ENCODE results near the gene CD63. TPM values are rescaled to one million over a fixed set of nuclear protein-coding genes. Genes with fewer than 3 reads are reported as not detected.

The CD63 gene
- total and polyA plus RNA-seq, 2 of the 13 experiments (the other 11 are each of a cell fraction or from before 2014, with no cell fraction given), result 234 to 277 TPM

DNA sequence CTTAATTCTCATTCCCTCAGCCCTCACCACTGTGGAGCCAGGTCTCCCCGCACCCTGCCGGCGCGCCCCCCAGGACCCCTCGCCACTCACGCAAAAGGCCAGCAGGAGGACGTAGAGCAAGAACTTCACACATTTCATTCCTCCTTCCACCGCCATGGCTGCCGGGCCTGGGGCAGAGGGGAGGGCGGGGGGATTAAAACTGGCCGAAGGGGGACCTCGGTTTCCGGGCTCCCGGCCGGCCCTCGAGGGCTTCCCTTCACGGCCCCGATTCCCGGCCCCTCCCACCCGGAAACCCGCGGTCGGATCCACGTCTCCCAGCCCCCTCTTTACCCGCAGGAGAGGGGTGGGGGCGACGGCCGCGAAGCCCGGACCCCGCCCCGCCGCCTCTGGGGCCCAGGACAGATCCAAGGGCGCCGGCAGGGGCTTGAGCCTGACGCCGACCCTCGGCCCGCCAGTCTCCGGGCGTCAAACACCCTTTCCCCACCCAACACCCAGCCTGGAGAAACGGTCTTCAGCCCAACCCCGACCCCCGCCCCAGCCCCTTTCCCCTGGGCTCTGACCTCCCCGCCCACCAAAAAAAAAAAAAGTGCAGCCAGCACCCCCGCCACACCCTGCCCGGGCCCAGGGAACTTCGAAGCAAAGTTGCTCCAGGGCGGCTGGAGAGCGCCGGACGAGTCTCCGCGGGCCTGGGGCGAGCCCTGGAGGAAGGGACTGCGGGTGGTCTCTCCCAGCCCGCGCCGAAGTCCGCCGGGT, 447 bp downstream of the CD63 start (continued):
- no peak for TF ChIP-seq ZKSCAN1 (IDR thresholded peaks at IDR 0.05; ENCODE audit: low read length)
- TF ChIP-seq ZBTB3 (CRISPR knock-in tag; IDR thresholded peaks at IDR 0.05; ENCODE audit: borderline replicate concordance, low read depth), result no peak
- TF ChIP-seq KDM3A (CRISPR knock-in tag; IDR thresholded peaks at IDR 0.05; ENCODE audit: low read depth), result 0 out of 2 replicates have a peak, but pooled peaks have one; percentile 18
- TF ChIP-seq, protein P1, sequence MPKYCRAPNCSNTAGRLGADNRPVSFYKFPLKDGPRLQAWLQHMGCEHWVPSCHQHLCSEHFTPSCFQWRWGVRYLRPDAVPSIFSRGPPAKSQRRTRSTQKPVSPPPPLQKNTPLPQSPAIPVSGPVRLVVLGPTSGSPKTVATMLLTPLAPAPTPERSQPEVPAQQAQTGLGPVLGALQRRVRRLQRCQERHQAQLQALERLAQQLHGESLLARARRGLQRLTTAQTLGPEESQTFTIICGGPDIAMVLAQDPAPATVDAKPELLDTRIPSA (CRISPR knock-in tag; IDR thresholded peaks at IDR 0.05; ENCODE audit: borderline replicate concordance), result 0 out of 2 replicates have a peak, but pooled peaks have one; percentile 10
- TF ChIP-seq ELF1 (CRISPR knock-in tag; IDR thresholded peaks at IDR 0.05), result peak; percentile 54; the same call in 1 of the 2 replicates
- no peak for TF ChIP-seq ZFP37 (CRISPR knock-in tag; IDR thresholded peaks at IDR 0.05; ENCODE audit: borderline replicate concordance)
- TF ChIP-seq HDAC1 (CRISPR knock-in tag; IDR thresholded peaks at IDR 0.05), result 0 out of 2 replicates have a peak, but pooled peaks have one; percentile 1
- TF ChIP-seq, protein P2, sequence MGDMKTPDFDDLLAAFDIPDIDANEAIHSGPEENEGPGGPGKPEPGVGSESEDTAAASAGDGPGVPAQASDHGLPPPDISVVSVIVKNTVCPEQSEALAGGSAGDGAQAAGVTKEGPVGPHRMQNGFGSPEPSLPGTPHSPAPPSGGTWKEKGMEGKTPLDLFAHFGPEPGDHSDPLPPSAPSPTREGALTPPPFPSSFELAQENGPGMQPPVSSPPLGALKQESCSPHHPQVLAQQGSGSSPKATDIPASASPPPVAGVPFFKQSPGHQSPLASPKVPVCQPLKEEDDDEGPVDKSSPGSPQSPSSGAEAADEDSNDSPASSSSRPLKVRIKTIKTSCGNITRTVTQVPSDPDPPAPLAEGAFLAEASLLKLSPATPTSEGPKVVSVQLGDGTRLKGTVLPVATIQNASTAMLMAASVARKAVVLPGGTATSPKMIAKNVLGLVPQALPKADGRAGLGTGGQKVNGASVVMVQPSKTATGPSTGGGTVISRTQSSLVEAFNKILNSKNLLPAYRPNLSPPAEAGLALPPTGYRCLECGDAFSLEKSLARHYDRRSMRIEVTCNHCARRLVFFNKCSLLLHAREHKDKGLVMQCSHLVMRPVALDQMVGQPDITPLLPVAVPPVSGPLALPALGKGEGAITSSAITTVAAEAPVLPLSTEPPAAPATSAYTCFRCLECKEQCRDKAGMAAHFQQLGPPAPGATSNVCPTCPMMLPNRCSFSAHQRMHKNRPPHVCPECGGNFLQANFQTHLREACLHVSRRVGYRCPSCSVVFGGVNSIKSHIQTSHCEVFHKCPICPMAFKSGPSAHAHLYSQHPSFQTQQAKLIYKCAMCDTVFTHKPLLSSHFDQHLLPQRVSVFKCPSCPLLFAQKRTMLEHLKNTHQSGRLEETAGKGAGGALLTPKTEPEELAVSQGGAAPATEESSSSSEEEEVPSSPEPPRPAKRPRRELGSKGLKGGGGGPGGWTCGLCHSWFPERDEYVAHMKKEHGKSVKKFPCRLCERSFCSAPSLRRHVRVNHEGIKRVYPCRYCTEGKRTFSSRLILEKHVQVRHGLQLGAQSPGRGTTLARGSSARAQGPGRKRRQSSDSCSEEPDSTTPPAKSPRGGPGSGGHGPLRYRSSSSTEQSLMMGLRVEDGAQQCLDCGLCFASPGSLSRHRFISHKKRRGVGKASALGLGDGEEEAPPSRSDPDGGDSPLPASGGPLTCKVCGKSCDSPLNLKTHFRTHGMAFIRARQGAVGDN (CRISPR knock-in tag; IDR thresholded peaks at IDR 0.05), result peak; percentile 57
- TF ChIP-seq REXO4 (CRISPR knock-in tag; IDR thresholded peaks at IDR 0.05; ENCODE audit: borderline replicate concordance), result no peak
- TF ChIP-seq TAF15 (IDR thresholded peaks at IDR 0.05; ENCODE audit: low read depth, low read length, poor library complexity, severe bottlenecking), result no peak
- no peak for TF ChIP-seq NFIB (CRISPR knock-in tag; IDR thresholded peaks at IDR 0.05; ENCODE audit: borderline replicate concordance)
- TF ChIP-seq, protein P3, sequence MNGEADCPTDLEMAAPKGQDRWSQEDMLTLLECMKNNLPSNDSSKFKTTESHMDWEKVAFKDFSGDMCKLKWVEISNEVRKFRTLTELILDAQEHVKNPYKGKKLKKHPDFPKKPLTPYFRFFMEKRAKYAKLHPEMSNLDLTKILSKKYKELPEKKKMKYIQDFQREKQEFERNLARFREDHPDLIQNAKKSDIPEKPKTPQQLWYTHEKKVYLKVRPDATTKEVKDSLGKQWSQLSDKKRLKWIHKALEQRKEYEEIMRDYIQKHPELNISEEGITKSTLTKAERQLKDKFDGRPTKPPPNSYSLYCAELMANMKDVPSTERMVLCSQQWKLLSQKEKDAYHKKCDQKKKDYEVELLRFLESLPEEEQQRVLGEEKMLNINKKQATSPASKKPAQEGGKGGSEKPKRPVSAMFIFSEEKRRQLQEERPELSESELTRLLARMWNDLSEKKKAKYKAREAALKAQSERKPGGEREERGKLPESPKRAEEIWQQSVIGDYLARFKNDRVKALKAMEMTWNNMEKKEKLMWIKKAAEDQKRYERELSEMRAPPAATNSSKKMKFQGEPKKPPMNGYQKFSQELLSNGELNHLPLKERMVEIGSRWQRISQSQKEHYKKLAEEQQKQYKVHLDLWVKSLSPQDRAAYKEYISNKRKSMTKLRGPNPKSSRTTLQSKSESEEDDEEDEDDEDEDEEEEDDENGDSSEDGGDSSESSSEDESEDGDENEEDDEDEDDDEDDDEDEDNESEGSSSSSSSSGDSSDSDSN (CRISPR knock-in tag; IDR thresholded peaks at IDR 0.05), result peak; percentile 6; the same call in 1 of the 2 replicates
- no peak for TF ChIP-seq ZNF292 (CRISPR knock-in tag; IDR thresholded peaks at IDR 0.05; ENCODE audit: borderline replicate concordance, low read depth)
- TF ChIP-seq GABPB1 (CRISPR knock-in tag; IDR thresholded peaks at IDR 0.05), result peak; percentile 67; the same call in 1 of the 2 replicates
- peak; percentile 26 for TF ChIP-seq HNRNPLL (IDR thresholded peaks at IDR 0.05; ENCODE audit: low read depth, low read length, poor library complexity, severe bottlenecking)
- TF ChIP-seq ZNF282 (IDR thresholded peaks at IDR 0.05; ENCODE audit: partially characterized antibody), result no peak
- no peak for TF ChIP-seq SALL2 (CRISPR knock-in tag; IDR thresholded peaks at IDR 0.05)
- no peak for TF ChIP-seq ZNF775 (CRISPR knock-in tag; IDR thresholded peaks at IDR 0.05; ENCODE audit: borderline replicate concordance)
- TF ChIP-seq, protein P4, sequence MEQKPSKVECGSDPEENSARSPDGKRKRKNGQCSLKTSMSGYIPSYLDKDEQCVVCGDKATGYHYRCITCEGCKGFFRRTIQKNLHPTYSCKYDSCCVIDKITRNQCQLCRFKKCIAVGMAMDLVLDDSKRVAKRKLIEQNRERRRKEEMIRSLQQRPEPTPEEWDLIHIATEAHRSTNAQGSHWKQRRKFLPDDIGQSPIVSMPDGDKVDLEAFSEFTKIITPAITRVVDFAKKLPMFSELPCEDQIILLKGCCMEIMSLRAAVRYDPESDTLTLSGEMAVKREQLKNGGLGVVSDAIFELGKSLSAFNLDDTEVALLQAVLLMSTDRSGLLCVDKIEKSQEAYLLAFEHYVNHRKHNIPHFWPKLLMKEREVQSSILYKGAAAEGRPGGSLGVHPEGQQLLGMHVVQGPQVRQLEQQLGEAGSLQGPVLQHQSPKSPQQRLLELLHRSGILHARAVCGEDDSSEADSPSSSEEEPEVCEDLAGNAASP (CRISPR knock-in tag; IDR thresholded peaks at IDR 0.05; ENCODE audit: borderline replicate concordance), result no peak
- no peak for TF ChIP-seq ARHGAP35 (CRISPR knock-in tag; IDR thresholded peaks at IDR 0.05; ENCODE audit: borderline replicate concordance)

Data from HepG2 (cell line).